CD4-positive, alpha-beta T cell treated with Interleukin-4 for 1 hour (primary cell): ENCODE results near the gene RETREG2.
A peak's percentile ranks its signal among the peaks of the same experiment; 100 is the strongest.

Experiments used
- DNase-seq, 2 donors: peaks; one replicate each; pipeline ENCODE4 v3.0.0-alpha.2; 2020 to 2022

Gene RETREG2

DNA sequence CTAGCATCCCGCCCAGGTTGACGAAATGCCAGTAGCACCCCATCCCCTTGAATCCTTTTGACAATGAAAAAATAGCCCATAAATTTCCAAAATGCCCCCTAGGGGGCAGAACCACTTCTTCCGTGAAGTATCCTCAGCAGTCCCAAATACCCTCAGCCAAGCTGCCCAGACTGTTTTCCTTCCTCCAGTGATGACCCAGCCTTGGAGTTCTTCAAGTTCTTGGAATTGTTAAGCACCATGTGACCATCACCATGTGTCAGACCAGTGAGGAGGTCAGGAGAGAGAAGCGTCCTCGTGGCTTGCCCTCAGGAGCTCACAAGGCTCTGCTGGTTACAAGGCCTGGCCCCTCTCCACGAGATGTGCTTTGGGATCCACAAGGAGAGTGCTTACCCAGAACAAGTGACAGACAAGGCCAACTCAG, 6.8 kb upstream of the RETREG2 start:
- DNase-seq, result peak; percentile 34 to 64

DNA sequence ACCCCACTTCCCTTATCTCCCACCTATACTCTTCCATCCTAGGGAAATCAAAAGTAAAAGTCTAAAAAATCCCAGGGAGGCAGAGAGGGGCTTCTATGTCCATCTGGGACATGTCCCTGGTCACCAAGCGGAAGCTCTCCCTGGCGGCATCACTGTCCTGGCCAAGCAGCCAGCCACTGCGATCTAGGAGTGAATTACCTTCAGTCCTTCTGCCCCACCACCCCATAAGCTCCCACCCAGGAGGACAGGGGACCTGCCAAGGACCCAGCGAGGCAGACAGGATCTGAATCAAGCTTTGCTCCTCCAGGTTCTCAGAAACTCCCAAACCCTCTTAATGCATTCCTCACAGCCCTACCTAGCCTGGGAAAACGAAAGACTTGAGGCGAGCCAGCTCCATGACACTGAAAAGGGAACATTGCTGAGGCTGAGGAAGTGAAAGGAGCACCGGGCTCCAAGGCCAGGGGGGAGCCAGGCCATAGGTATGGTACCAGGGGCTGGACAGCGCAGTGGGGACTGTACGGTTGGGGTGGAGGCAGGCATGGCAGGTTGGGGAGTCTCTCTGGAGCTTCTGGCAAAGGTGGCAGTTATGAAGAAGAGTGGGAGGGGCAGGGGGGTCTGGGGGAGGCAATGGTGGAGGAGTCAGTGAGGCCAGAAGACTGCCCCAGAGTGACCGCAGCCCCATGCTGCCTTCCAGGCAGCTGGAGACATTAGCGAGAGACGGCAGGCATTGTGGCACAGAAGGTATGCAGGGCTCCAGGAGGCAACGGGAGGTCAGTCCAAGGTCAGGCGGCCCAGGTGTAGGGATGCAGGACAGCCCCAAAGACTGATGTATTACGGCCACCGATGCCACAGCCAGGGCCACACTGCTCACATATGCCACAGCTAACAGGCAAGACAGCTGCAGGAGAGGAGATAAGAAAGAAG, 5.6 kb upstream of the RETREG2 start:
- DNase-seq, result no peak

DNA sequence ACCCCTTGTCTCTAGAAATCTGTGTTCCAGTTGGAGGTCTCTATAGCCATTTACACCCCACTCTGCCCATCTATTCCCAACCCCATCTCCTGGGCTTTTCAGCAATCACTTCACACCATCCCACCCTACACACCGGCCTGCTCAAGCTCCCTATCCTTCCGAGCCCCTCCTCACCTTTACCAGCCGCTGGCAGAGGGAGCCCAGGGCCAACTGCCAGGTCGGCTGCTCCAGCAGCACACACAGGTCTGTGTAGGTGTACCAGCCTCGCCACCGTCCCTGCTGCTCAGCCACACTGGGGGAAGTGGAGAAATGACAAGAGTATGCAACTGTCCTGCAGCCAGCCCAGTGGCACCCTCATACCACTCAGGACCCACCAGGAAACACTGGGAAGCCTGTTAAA, 4.9 kb upstream of the RETREG2 start:
- DNase-seq, result no peak

DNA sequence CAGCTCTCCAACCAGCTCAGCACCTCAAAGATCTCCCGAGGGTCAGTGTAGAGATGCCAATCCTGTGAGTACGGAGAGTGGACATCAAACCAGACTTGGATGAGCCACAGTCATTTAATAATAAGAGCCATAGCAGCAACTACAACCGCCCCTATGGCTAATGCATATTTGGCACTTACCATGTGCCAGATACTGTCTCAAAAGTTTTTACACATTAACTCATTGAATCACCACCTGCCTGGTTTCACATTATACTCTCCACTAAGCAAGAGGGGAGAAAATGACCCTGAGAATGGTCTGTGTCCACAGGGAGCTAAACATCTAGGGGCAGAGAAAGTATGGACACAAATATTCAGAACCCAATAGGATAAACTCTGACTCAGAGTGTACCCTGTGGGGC, 3.9 kb upstream of the RETREG2 start:
- DNase-seq, result no peak

DNA sequence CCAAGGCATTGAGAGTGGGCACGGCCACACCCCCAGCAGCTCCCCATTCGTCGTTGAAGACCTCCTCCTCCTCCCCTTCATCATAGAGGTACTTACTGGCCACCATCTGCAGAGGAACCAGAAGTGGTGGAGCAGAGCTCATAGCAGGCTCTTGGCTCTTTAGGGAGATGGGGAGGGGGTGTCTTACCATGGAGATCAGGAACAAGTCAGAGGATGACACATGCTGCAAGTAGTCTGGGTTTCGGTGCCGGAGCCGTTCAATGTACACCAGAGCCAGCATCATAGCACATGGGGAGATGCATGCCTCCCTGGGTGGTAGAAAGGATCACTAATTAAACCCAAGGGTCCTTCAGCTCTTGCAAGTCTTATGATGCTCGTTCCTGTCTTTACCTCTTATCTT, 3.3 kb upstream of the RETREG2 start:
- DNase-seq, result no peak

DNA sequence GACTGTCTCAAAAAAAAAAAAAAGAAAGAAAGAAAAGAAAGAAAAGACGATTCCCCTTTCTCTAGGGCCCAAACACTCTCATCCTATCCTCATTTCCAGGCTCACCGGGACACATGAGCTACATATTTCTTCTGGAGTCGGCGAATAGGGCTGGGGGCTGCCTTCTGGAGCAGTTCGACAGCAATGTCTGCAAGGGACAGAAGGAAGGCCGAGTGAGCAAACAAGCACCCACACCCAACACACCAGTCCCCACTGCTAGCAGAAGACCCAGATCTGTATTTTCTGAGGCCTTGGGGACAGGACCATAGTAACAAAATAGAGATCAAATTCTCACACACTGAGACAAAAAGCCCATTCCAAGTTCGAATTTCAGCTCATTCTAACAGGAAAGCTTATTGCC, 2.6 kb upstream of the RETREG2 start:
- DNase-seq, result no peak

DNA sequence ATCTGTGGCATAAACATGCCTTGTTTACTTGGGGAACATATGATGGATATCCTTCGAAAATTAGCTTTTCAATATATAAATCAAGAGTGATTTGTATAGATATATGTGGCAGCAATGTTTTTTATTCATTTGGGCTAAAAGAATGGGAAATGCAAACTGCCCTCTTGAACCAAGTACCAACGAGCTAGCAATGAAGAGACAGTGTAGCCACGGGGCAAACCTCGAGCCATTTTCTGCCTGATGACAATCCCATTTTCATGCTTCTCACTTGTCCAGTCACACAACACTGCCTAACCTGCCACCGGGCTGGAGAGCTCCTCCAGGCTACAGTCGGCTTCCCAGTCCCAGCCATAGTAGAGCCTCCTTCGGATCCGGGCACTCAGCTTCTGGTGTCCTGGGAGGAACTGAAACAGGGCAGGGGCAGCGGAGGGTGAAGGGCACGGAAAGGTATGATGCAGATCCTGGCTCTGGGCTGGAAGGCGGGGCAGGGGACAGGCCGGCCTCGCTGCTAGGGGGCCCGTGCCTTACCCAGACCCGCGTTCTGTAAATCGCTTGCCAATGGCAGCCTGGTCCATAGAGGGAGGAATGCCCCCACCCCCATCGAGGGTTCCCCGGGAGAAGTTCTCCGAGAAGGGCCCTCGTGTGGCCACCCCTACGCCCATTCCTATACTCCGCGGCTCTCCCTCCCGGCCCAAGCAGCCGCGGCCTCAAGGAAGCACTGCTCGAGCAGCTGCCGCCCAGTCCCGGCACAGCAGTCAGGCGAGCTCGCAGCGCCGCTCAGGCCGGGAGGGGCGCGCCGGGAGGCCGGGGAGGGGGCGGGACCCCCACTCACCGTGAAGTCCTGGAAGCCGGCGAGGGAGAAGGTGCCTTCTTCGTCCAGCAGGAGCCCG, 1.9 kb upstream of the RETREG2 start:
- peak in 1 of 2 donors; percentile 69 for DNase-seq

DNA sequence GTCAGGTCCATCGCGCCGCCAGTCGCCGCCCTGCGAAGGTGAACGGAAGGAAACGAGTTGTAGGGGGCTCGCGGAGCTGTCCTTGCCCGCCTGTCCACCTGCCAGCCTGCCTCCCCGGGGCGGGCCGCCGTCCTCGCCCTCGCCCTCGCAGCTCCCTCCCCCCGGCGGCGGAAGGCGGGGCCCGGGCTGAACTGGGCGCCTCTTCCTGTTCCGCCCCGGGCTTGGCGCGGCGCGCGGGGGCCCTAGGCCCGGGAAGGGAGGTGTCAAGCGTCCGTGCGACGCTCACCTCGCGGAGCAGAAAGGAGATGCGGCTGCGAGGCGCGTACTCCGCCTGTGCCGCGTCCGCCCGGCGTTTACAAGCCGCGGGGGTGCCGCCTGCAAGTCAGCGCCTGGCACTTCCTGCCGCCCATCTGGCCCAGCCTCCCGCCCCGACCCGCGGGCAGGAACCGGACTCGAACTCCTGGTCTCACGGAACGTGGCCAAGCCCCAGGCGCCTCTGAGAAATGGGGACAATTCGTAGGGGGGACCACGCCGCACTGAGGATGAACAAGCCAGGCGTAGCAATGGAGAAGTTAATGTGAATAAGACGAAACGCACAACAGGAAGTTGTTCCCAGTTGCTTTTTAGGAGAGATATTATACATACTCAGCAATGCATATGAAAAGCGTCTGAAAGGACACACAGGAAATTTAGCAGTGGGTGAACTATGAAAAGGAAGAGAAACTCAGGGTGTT, 1.1 kb upstream of the RETREG2 start, which contains the start of gene CNPPD1:
TSS of gene CNPPD1 (minus strand) at position 108 of the 734 bp plus-strand sequence. CDS start at position 11, 97 bp downstream.
- DNase-seq, result peak; percentile 87 to 89

DNA sequence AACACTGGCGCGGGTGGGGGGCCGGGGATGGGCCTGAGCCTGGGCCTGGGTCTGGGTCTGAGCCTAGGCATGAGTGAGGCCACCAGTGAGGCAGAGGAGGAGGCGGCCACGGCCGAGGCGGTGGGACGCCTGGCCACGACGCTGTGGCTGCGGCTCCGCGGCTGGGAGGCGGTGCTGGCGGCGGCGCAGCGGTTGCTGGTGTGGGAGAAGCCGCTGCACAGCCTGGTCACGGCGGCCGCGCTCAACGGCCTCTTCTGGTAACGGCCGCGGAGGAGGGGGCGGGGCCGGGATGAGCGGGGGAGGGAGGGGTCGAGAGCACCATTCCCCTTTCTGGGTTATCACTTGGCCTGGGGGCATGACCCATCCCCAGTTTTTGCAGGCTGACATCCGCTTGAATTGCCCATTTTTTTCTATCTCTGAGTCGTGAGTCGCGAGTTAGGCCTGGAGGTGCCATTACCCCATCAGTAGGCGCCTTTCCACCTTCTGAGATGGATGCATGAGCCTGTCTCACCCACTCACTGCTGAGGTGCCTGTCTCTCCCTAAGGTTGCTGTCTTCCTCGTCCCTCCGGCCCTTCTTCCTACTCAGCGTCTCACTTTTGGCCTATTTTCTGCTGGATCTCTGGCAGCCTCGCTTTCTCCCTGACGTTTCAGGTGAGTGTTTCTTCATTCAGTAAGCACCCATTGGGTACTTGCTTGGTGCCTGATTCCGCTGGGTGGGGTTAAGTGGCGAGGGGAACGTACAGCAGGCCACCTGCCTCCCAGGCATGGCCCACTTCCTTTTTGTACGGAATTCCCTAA, 501 bp downstream of the RETREG2 start:
- DNase-seq, result no peak

DNA sequence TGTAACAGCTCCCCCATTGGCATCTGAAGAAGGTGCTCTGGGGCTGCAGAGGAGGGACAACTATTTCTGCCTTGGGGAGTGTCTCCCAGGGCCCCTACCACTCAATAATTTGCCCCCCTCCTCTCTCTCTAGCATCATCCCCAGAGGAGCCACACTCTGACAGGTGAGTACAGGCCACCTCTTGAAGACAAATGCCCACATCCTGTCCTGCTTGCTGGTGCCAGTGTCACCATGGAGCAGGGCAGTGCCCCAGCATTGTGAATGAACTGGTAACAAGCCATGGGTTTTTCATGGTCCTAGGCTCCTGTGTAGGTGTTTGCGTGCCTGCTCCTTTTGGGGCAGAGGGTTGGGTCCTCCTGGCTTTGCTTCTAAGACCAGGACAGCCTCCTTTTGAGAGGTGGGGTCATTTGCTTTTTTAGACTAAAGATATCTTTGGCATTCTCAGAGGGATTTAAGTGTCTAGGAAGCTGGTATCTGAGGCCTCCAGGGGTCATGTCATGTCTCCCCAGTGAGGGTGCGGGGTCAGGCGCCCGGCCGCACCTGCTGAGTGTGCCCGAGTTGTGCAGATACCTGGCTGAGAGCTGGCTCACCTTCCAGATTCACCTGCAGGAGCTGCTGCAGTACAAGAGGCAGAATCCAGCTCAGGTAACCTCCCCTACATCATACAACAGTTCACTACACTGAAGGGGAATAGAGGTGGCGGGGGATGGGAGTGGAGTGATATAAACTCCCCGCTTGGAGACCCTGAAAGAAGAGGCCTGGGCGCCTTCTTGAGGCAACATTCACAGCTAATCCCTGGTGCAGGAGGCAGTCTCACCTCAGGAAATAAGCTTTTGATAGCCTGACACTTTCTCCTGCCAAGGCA, 1.8 kb downstream of the RETREG2 start:
- DNase-seq, result no peak

DNA sequence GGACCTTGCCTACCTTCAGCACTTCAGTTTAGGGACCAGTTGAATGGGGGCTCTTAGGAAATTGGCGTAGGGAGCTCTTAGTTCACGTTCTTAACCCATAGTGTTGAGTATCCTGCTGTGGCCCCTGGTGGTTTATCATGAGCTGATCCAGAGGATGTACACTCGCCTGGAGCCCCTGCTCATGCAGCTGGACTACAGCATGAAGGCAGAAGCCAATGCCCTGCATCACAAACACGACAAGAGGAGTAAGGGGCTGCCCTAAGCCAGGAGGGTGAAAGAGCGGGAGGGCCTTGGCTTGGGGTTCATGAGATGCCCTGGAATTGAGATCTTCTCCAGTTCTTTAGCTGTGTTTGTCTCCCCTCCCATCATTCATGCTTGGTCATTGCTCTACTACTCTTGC, 2.9 kb downstream of the RETREG2 start:
- DNase-seq, result no peak

DNA sequence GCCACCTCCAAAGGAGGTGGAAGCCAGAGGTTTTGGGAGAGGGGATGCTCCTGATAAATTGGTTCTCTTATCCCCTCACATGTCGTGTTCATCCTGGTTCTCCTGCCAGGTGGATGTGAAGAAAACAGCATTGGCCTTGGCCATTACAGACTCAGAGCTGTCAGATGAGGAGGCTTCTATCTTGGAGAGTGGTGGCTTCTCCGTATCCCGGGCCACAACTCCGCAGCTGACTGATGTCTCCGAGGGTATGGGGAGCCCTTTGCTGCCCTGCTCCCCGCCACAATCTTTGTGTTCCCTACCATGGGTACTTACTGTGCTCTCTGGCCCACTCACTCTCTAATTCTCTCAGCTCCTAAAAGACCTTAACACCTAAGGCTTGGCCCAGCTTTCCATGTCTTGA, 3.5 kb downstream of the RETREG2 start:
- DNase-seq, result no peak

DNA sequence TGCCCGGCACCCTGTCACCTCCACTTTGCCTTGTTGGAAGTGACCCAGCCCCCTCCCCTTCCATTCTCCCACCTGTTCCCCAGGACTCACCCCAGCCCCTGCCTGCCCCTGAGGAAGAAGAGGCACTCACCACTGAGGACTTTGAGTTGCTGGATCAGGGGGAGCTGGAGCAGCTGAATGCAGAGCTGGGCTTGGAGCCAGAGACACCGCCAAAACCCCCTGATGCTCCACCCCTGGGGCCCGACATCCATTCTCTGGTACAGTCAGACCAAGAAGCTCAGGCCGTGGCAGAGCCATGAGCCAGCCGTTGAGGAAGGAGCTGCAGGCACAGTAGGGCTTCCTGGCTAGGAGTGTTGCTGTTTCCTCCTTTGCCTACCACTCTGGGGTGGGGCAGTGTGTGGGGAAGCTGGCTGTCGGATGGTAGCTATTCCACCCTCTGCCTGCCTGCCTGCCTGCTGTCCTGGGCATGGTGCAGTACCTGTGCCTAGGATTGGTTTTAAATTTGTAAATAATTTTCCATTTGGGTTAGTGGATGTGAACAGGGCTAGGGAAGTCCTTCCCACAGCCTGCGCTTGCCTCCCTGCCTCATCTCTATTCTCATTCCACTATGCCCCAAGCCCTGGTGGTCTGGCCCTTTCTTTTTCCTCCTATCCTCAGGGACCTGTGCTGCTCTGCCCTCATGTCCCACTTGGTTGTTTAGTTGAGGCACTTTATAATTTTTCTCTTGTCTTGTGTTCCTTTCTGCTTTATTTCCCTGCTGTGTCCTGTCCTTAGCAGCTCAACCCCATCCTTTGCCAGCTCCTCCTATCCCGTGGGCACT, 4.5 kb downstream of the RETREG2 start:
- no peak for DNase-seq

DNA sequence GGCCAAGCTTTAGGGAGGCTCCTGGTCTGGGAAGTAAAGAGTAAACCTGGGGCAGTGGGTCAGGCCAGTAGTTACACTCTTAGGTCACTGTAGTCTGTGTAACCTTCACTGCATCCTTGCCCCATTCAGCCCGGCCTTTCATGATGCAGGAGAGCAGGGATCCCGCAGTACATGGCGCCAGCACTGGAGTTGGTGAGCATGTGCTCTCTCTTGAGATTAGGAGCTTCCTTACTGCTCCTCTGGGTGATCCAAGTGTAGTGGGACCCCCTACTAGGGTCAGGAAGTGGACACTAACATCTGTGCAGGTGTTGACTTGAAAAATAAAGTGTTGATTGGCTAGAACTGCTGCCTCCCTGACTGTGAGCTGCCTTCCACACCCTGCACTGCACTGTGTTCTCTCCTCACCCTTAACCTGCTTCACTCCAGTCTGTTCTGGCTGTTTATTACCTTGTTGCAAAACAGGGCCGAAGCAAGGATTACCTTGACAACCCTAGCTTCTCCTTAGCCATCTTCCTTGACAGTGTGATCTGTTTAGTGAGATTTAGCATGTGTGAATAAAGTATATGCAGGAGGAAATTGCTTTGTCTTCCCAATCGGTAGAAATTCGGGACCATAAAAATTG, 5.2 kb downstream of the RETREG2 start:
- no peak for DNase-seq

DNA sequence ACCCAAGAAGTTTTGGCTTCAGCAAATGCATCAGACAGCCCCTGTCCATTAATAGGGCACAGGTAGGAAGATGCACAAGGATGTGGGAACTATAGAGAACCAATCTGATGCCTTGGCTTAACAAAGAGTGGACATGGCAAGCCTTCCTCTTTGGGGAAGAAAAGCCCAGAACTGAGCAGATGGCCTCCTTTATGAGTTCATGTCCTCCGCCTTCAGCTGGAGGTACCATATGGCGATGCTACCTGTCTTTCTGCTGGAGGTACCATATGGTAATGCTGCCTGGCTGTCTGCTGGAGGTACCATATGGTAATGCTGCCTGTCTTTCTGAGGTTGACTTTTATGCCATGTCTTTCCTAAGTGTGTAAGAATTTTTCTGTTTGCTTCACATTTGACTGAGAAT, 6.0 kb downstream of the RETREG2 start:
- DNase-seq, result no peak

DNA sequence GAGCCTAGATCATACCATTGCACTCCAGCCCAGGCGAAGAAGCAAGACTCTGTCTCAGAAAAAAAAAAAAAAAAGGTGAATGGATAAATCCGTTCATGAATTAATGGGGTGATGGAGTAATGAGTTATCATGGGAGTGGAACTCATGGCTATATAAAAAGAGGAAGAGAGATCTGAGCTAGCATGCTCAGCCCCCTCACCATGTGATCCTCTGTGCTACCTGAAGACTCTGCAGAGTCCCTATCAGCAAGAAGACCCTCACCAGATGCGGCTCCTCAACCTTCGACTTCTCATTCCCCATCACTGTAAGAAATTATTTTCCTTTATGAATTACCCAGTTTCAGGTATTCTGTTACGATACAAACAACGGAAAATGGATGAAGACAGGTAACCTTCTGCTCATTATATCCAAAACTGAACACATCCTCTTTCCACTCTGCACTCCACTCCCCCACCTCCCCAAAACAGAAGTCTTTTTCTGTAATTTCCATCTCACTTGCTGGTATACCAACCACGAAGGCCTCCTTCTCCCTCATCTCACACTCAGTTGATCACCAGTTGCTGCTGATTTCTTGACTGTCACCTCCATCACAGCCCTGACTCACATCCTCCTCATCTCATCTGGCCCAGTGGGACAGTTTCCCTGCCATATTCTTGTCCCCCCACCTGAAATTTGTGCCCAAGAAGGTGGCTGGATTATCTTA, 8.8 kb downstream of the RETREG2 start:
- DNase-seq, result no peak

DNA sequence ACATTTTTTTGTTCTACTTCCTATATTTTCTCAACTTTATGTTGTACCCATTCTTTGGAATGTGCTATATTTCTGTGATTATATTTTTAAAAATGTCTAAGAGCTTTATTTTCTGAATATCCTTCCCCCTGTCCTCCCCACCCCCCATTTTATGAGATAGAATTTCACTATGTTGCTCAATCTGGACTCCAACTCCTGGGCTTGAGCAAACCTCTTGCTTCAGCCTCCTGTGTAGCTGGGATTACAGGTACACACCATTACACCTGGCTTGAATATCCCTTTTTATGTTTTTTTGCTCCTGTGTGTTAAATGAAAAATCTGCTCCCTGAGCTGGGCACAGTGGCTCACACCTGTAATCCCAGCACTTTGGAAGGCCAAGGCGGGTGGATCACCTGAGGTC, 19.3 kb downstream of the RETREG2 start:
- DNase-seq, result no peak

DNA sequence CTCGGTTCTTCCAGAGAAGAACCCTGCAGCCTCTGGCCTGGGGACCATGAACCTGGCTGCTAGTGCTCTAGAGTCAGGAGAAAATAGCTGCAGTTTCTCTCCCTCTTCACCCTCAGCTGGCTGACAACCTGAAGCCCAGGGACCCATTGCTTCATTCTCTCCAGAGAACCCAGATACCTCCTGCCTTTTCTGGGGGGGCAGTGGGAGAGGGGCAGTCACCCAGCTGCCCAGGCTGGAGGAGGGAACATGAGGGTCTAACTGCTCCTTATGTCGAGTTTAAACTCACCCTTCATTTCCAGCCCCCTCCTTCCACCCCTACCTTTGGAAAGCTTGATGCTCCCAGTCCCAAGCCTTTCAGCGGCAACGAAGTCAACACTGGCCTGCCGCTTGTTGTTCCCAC, 20.9 kb downstream of the RETREG2 start:
- no peak for DNase-seq
